Measurements from ENCODE around the gene WFIKKN1. TPM values are rescaled to one million over a fixed set of nuclear protein-coding genes. Genes with fewer than 3 reads are reported as not detected.

The WFIKKN1 gene
- polyA plus RNA-seq, 3 donors, result 0.76 TPM; not detected in 2

- Mint-ChIP-seq H3K9me3 (no peaks in the 10 kb centered on the region), H3K27ac (no peak overlapping the region), H3K4me3 (no peak overlapping the region), H3K4me1 (peaks cover 16% of the 10 kb centered on the region), H3K27me3 (ENCODE audit: low read depth in 3 of 3) (peaks cover 5 to 12% (median 8%) of the 10 kb centered on the region in 3 donors), H3K36me3 (peaks cover 8 to 9% of the 10 kb centered on the region in 2 donors)
- Histone ChIP-seq H4K20me1 (ENCODE audit: insufficient read depth, low read length) (peaks cover 42% of the 10 kb centered on the region), H3K4me1 (ENCODE audit: control insufficient read depth in 1 of 2, insufficient read depth in 2 of 2, low read length in 2 of 2) (peaks cover 24 to 46% of the 10 kb centered on the region in 2 donors), H3K27me3 (ENCODE audit: control insufficient read depth in 2 of 2, insufficient read depth in 2 of 2, low read length in 2 of 2) (no peaks in the 10 kb centered on the region), H3K9ac (ENCODE audit: insufficient read depth, low read length, poor library complexity, severe bottlenecking) (no peak overlapping the region), H3K4me2 (replicated peaks; ENCODE audit: extremely low read depth, low read length, poor library complexity, severe bottlenecking) (no peak overlapping the region), H3K36me3 (replicated peaks in 1 of 2; ENCODE audit: control insufficient read depth in 1 of 2, insufficient read depth in 2 of 2, low read length in 2 of 2) (peaks cover 6 to 16% of the 10 kb centered on the region in 2 donors), H3K27ac (ENCODE audit: low read depth in 1 of 2, low read length in 2 of 2) (no peak overlapping the region), H3K9me3 (replicated peaks in 1 of 2; ENCODE audit: control insufficient read depth in 1 of 2, insufficient read depth in 1 of 2, low read length in 2 of 2) (no peaks in the 10 kb centered on the region), H3K4me3 (replicated peaks in 1 of 3; ENCODE audit: low read depth in 2 of 3, low read length in 3 of 3) (no peak overlapping the region), H3K79me2 (ENCODE audit: insufficient read depth, low read length) (peaks cover 12% of the 10 kb centered on the region), H2AFZ (ENCODE audit: insufficient read depth, low read depth, low read length, poor library complexity, severe bottlenecking) (no peak overlapping the region)
- intact Hi-C loops (cut with micrococcal nuclease), result no loop called here
- no peak for TF ChIP-seq CTCF (IDR thresholded peaks at IDR 0.05)
- WGBS (ENCODE audit: insufficient coverage), result 97% methylated on average over 70 of the region's 74 CpGs
- DNase-seq, result no peak
Observed at GRCh38 chr16:633336-634050, 2.7 kb downstream of the WFIKKN1 start.

- no peak overlapping the region for H3K27ac ChIP-seq (ENCODE audit: low read depth in 1 of 2, low read length in 2 of 2)
- Mint-ChIP-seq H3K4me3 (no peak overlapping the region), H3K36me3 (peaks cover 2 to 4% of the 10 kb centered on the region in 2 donors), H3K27me3 (ENCODE audit: low read depth in 3 of 3) (peaks cover 3 to 12% (median 8%) of the 10 kb centered on the region in 3 donors), H3K9me3 (no peaks in the 10 kb centered on the region), H3K27ac (no peak overlapping the region), H3K4me1 (peaks cover 16% of the 10 kb centered on the region)
- no peak overlapping the region for H3K9ac ChIP-seq (ENCODE audit: insufficient read depth, low read length, poor library complexity, severe bottlenecking)
- no peak overlapping the region for H2AFZ ChIP-seq (ENCODE audit: insufficient read depth, low read depth, low read length, poor library complexity, severe bottlenecking)
- H3K79me2 ChIP-seq (ENCODE audit: insufficient read depth, low read length), result peaks cover 12% of the 10 kb centered on the region
- peaks cover 24 to 46% of the 10 kb centered on the region in 2 donors for H3K4me1 ChIP-seq (ENCODE audit: control insufficient read depth in 1 of 2, insufficient read depth in 2 of 2, low read length in 2 of 2)
- 94% methylated on average over 17 of the region's 22 CpGs for whole genome bisulfite sequencing (ENCODE audit: insufficient coverage)
- H3K9me3 ChIP-seq (replicated peaks in 1 of 2; ENCODE audit: control insufficient read depth in 1 of 2, insufficient read depth in 1 of 2, low read length in 2 of 2), result no peaks in the 10 kb centered on the region
- no peak for DNase-seq
- intact Hi-C loops (cut with micrococcal nuclease), result no loop called here
- peaks cover 35% of the 10 kb centered on the region for H4K20me1 ChIP-seq (ENCODE audit: insufficient read depth, low read length)
- no peak overlapping the region for H3K4me2 ChIP-seq (replicated peaks; ENCODE audit: extremely low read depth, low read length, poor library complexity, severe bottlenecking)
- no peaks in the 10 kb centered on the region for H3K27me3 ChIP-seq (ENCODE audit: control insufficient read depth in 2 of 2, insufficient read depth in 2 of 2, low read length in 2 of 2)
- H3K36me3 ChIP-seq (replicated peaks in 1 of 2; ENCODE audit: control insufficient read depth in 1 of 2, insufficient read depth in 2 of 2, low read length in 2 of 2), result peaks cover 0 to 9% of the 10 kb centered on the region in 2 donors
- TF ChIP-seq CTCF (IDR thresholded peaks at IDR 0.05), result no peak
- H3K4me3 ChIP-seq (replicated peaks in 1 of 3; ENCODE audit: low read depth in 2 of 3, low read length in 3 of 3), result no peak overlapping the region
Observed at GRCh38 chr16:634051-634670, 3.4 kb downstream of the WFIKKN1 start.
